ENCODE data around the gene CHD9.

GRCh38 chr16:53090591-53091411 lies 36.0 kb downstream of the CHD9 start:
- TF ChIP-seq POLR2AphosphoS5 (IDR thresholded peaks at IDR 0.05; ENCODE audit: low read depth, low read length) (no peak), CTCF (IDR thresholded peaks at IDR 0.05) (no peak), REST (IDR thresholded peaks at IDR 0.05; ENCODE audit: insufficient read depth in 1 of 2, low read depth in 2 of 2, low read length in 1 of 2) (no peak), TCF7L2 (IDR thresholded peaks at IDR 0.05; ENCODE audit: low read depth, low read length) (no peak)
